ENCODE data around the gene SLC12A5. TPM values are rescaled to one million over a fixed set of nuclear protein-coding genes. Genes with fewer than 3 reads are reported as not detected.
A peak's percentile ranks its signal among the peaks of the same experiment; 100 is the strongest.

SLC12A5 gene
- polyA plus RNA-seq, 4 donors: 1.9 to 2.6 (median 2.2) TPM

GRCh38 chr20:46025376-46025783 lies 3.6 kb upstream of the SLC12A5 start:
- no peak for DNase-seq (ENCODE audit: low read depth in 4 of 4, low spot score in 3 of 4)

DNA sequence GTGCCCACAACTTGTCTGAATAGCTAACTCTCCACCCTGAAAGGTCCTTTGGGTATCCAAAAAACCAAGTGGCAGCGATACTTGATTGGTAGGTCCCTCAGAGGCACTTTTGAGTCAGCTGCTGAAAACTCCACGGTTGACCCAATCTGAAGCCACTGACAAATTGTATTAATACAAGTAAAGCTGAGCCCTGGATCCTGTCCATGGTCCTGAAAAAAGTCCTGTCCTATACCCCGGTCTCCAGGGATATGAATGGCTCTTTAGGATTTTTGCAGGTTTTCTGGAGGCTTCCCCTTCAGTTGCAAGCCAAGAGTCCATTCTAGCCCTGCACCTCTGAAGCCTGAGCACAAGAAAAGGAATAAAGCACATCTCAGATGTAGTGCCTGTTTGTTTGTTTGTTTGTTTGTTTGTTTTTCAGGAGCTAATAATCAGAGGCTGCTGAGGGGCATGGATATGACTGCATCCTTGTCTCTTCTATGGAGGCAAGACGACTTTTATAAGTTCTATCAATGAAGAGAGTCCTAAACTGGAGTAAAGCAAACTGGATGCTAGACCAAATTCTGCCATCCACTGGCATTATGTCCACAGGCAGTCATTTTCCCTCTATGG lies 1.7 kb upstream of the SLC12A5 start:
- peak in 3 of 4 donors; percentile 45 to 63 (median 58) for DNase-seq (ENCODE audit: low read depth in 4 of 4, low spot score in 3 of 4)

DNA sequence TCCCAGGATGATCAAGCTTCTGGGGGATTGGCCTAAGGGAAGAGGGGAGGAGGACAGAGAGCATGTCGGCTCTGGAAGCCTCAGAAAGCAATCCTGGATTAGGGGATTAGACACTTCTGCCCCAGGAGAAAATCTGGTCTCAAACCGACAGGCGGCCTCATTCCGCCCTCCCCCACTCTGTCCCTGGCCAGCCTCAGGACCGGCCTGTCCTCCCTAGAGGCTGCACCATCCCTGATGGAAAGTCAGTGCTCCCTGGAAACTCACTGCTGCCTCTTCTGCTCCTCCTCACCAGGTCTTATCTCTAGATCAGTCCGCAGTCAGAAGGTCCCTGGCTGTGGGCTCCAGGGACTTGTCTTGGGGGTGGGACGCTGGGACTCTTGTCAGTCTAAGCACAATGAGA lies 905 bp upstream of the SLC12A5 start:
- no peak for DNase-seq (ENCODE audit: low read depth in 4 of 4, low spot score in 3 of 4)

- DNase-seq (ENCODE audit: low read depth in 4 of 4, low spot score in 3 of 4): no peak
Measured at GRCh38 chr20:46030284-46031013, 1.4 kb downstream of the SLC12A5 start.

DNA sequence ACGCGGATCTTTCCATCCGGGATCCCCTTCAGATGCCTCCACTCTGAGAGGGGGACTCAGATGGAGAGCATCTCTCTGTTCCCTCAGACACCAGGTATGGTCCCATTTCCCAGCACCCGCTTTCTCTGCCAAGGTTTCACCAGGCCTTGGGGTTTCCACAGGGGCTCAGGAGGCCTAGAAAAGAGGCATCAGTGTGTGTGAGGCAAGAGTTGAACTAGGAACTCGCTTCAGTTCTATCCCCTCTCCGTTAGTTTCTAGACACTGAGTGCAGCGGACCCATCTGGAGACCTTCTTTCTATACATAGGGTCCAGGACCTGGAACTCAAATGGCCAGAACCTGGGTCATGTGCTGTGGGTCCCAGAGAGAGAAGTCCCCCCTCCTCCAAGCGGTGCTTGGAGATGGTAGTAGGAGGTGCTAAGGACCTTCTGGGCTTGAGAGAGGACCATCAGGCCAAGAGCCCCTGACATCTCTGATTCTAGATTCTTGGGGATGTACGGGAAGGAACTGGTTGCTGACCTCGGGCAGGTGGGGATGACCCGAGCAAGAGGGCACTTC lies 2.1 kb downstream of the SLC12A5 start:
- DNase-seq (ENCODE audit: low read depth in 4 of 4, low spot score in 3 of 4): no peak

DNA sequence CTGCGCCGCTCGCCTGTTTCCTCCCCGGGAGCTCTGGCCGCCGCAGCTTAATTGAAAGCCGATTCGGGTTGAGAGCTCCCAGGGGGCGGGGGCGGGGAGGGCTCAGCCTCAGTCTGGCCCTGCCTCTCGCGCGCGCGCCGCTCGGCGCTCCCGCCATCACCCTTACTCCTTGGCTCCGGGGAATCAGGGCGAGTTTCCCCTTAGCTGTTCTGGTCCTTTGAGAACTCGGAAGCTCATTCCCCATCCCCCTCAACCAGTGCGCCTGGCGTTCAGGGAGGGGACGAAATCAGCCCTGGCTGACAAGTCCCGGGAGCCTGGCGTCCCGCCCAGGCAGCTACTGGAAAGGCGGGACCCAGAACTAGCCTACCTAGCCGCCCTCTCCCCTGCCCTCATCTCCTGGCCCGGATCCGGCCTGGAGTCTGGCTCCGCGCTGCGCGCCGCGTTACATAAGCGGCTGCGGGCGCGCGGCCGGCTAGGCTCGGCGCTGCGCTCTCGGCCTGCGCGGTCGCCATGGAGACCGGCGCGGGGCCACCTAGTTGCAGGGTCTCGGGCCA lies 2.8 kb downstream of the SLC12A5 start:
- no peak for DNase-seq (ENCODE audit: low read depth in 4 of 4, low spot score in 3 of 4)

DNA sequence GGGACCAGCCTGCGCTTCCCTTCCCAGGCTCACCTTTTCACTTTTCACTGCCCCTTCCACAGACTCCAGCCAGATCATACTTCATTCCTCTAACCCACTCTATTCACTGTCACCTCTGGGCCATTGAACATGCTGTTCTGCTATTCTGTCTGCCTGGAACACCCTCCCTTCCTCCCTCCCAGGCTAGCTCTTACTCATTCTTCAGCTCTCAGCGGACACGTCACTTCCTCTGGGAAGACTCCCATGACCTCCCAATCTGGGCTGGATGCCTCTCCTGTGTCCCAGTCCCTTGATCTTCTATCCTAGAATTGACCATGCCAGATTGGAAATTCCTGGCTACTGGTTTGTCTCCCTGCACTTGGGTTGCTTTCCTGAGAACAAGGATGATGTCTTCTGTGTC lies 5.0 kb downstream of the SLC12A5 start:
- DNase-seq (ENCODE audit: low read depth in 4 of 4, low spot score in 3 of 4): no peak

DNA sequence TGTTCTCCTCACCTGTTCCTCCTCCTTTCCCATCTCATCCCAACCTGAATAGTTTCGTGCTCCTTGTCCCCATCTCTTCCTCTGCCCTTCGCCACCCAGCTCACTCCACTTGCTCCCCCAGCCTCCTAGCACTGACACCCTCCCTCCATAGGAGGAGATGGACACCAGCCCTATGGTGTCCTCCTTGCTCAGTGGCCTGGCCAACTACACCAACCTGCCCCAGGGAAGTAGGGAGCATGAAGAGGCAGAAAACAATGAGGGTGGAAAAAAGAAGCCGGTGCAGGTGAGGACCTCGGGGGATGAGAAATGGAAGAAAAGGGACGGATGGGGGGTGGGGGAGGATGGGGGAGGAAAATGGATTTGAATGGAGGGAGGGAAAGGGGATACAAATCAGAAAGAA lies 6.2 kb downstream of the SLC12A5 start:
- DNase-seq (ENCODE audit: low read depth in 4 of 4, low spot score in 3 of 4): no peak

GRCh38 chr20:46035713-46036112 lies 6.7 kb downstream of the SLC12A5 start:
- DNase-seq (ENCODE audit: low read depth in 4 of 4, low spot score in 3 of 4): no peak

DNA sequence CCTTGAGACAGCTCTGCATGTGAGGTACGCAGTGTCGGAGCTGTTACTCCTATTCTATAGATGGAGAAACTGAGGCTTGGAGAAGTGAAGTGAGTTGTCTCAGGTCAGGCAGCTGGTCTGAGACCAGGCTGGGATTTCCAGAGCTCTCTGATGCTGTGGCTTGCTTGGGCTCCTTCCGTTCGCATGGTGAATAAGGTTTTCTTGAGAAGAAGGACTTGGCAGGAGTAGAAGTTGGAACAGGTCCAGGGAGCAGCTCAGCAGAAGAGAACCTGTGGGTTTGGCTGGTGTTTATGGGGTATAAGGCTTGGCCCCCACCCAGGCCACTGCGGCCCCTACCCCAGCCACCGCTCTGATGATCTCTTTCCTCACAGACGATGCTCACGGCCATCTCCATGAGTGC lies 7.4 kb downstream of the SLC12A5 start:
- DNase-seq (ENCODE audit: low read depth in 4 of 4, low spot score in 3 of 4): no peak

GRCh38 chr20:46037036-46037435 lies 8.0 kb downstream of the SLC12A5 start:
- DNase-seq (ENCODE audit: low read depth in 4 of 4, low spot score in 3 of 4): no peak

DNA sequence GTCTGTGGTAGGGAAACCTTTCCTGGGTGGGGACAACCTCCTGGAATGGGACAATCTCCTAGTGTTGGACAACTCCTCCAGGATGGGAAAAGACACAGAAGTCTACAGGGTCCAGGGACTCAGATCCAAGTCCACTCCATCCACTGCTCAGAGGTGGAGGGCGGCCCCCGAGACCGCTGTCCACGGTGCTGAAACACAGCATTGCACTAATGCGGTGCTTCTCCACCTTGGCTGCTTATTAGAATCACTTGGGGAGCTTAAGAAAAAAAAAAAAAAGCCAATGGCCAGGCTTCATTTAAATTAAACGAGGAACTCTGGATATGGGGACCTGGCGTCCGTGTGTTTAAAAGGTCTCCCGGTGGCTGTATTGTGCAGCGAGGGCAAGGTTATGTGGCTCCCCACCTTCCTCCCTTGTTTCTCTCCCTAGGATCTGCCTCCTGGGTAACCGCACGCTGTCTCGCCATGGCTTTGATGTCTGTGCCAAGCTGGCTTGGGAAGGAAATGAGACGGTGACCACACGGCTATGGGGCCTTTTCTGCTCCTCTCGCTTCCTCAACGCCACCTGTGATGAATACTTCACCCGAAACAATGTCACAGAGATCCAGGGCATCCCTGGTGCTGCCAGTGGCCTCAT lies 12.0 kb downstream of the SLC12A5 start:
- peak; percentile 49 to 63 (median 60) for DNase-seq (ENCODE audit: low read depth in 4 of 4, low spot score in 3 of 4)

DNA sequence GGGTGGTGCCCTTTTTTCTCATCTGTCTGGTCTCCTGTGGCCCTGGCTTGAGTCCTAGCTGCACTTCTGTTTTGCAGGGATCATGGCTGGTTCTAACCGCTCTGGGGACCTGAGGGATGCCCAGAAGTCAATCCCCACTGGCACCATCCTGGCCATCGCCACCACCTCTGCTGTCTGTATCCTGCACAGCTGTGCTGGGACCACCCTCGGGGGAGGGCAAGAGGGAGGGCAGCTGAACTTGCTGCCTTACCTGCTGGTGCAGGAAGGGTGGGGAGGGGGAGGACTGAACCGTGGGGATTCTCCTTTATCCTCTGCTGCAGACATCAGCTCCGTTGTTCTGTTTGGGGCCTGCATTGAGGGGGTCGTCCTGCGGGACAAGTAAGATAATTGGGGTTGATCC lies 14.5 kb downstream of the SLC12A5 start:
- DNase-seq (ENCODE audit: low read depth in 4 of 4, low spot score in 3 of 4): no peak

- no peak for DNase-seq (ENCODE audit: low read depth in 4 of 4, low spot score in 3 of 4)
Measured at GRCh38 chr20:46044896-46045295, 15.9 kb downstream of the SLC12A5 start.

- no peak for DNase-seq (ENCODE audit: low read depth in 4 of 4, low spot score in 3 of 4)
Measured at GRCh38 chr20:46046588-46047310, 17.7 kb downstream of the SLC12A5 start.

GRCh38 chr20:46047821-46048220 lies 18.8 kb downstream of the SLC12A5 start:
- no peak for DNase-seq (ENCODE audit: low read depth in 4 of 4, low spot score in 3 of 4)

GRCh38 chr20:46049190-46049589 lies 20.2 kb downstream of the SLC12A5 start:
- no peak for DNase-seq (ENCODE audit: low read depth in 4 of 4, low spot score in 3 of 4)

GRCh38 chr20:46049815-46050214 lies 20.8 kb downstream of the SLC12A5 start:
- no peak for DNase-seq (ENCODE audit: low read depth in 4 of 4, low spot score in 3 of 4)

DNA sequence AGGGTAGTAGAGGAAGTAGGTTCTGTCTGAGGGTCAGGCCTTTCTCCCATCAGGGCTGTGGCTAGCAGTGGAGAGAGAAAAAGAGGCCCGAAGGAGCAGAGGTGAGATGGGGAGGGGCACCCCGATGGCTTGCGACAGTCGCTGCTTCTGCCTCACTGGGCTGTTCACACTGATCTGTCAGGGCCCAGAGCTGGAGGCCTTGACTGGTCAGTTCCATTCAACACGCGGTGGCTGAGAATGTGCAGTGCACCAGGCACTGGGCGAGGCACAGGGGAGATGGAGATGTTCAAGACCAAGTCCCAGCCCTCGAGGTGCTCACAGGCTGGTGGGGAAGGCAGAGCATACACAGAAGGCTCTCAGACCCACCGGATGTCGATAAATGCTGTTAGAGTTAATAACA lies 21.4 kb downstream of the SLC12A5 start:
- no peak for DNase-seq (ENCODE audit: low read depth in 4 of 4, low spot score in 3 of 4)

GRCh38 chr20:46050885-46051284 lies 21.9 kb downstream of the SLC12A5 start:
- DNase-seq (ENCODE audit: low read depth in 4 of 4, low spot score in 3 of 4): no peak

Data from right renal pelvis (tissue), 4 donors.